MM.1S (cell line): ENCODE measurements around the gene RBM4.

Experiments
- CTCF ChIP-seq: fragments of 300-600 bp; sonication (generic); IDR thresholded peaks from 2 replicates; pipeline ENCODE4 v1.5.1; 2016; ENCODE audit warnings: antibody characterized with exemption, low read length, mixed read lengths
- EZH2 ChIP-seq: fragments of 300-600 bp; sonication (generic); optimal IDR thresholded peaks from 2 replicates; pipeline ENCODE3; 2017; ENCODE audit warnings: low read depth, mild to moderate bottlenecking, antibody characterized with exemption, low read length, mixed read lengths
- EZH2phosphoT487 ChIP-seq: fragments of 300-600 bp; sonication (generic); IDR thresholded peaks from 2 replicates; pipeline ENCODE4 v1.6.1; 2018; ENCODE audit warnings: antibody characterized with exemption, low read length

GRCh38 chr11:66685276-66686099 is 47.0 kb downstream of the RBM4 start:
- TF ChIP-seq EZH2 (no peak), CTCF (no peak), EZH2phosphoT487 (no peak)
